Sigmoid colon (tissue), 4 donors: Measurements from ENCODE around the gene CCSER1.

ENCODE experiments used
- POLR2A ChIP-seq, 2 donors: fragments of 450-650 bp; IDR thresholded peaks; one replicate each; pipeline ENCODE4 v1.6.1; 2016; ENCODE audit warnings: antibody characterized with exemption in 2 of 2, mild to moderate bottlenecking in 2 of 2, moderate library complexity in 2 of 2
- POLR2AphosphoS5 ChIP-seq, 4 donors: sonication (generic); formaldehyde crosslinking; IDR thresholded peaks; one replicate each; pipeline ENCODE4 v1.6.1; 2017; ENCODE audit warnings: antibody characterized with exemption in 4 of 4
- TF ChIP-seq, protein P1 (sequence below), 4 experiments: fragments of 450-650 bp in 3 of 4; fragments of 200-600 bp in 1 of 4; IDR thresholded peaks; one replicate each; pipeline ENCODE4 v1.5.1; 2016 to 2019; ENCODE audit warnings: antibody characterized with exemption in 4 of 4, mild to moderate bottlenecking in 3 of 4, moderate library complexity in 2 of 4

DNA sequence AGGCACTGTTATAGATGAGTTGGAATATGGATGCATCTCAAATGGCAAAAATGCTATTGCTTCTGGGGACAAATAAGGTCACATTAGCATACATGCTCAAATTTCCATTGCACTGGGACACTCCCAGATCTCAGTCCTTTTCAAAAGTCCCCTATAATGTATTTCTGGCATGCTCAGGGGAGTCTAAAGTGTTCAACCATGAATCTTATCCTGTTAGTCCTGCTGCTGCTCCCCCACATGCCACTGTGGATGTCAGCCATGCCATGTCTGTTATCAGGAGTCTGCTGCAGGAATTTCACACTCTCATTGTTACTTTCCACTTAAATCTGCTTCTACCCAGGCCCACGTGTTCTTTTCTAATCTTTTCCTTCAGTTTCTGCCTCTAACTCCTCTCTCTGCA, 1000.6 kb downstream of the CCSER1 start:
- TF ChIP-seq, protein P1, sequence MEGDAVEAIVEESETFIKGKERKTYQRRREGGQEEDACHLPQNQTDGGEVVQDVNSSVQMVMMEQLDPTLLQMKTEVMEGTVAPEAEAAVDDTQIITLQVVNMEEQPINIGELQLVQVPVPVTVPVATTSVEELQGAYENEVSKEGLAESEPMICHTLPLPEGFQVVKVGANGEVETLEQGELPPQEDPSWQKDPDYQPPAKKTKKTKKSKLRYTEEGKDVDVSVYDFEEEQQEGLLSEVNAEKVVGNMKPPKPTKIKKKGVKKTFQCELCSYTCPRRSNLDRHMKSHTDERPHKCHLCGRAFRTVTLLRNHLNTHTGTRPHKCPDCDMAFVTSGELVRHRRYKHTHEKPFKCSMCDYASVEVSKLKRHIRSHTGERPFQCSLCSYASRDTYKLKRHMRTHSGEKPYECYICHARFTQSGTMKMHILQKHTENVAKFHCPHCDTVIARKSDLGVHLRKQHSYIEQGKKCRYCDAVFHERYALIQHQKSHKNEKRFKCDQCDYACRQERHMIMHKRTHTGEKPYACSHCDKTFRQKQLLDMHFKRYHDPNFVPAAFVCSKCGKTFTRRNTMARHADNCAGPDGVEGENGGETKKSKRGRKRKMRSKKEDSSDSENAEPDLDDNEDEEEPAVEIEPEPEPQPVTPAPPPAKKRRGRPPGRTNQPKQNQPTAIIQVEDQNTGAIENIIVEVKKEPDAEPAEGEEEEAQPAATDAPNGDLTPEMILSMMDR (IDR thresholded peaks at IDR 0.05), result no peak
- no peak for TF ChIP-seq POLR2A (IDR thresholded peaks at IDR 0.05)
- no peak for TF ChIP-seq POLR2AphosphoS5 (IDR thresholded peaks at IDR 0.05)
